H1 (cell line): ENCODE measurements around the gene KLHL8. TPM values are rescaled to one million over a fixed set of nuclear protein-coding genes. Genes with fewer than 3 reads are reported as not detected.

ENCODE experiments used
- GABPA ChIP-seq: IDR thresholded peaks from 2 replicates; pipeline ENCODE4 v1.6.1; 2011; ENCODE audit warnings: mild to moderate bottlenecking, low read length, moderate library complexity, borderline replicate concordance; ENCODE audit not compliant: insufficient read depth
- GTF2F1 ChIP-seq: IDR thresholded peaks from 2 replicates; pipeline ENCODE4 v1.6.1; 2012; ENCODE audit warnings: low read depth, low read length, improper control_type of control experiment, borderline replicate concordance
- HDAC6 ChIP-seq: IDR thresholded peaks from one replicate; pipeline ENCODE4 v1.7.1; 2012; ENCODE audit warnings: low read depth, mild to moderate bottlenecking, inconsistent platforms, low read length, moderate library complexity
- SAP30 ChIP-seq: fragments of 300-600 bp; sonication (generic); IDR thresholded peaks from 2 replicates; pipeline ENCODE4 v1.7.1; 2012; ENCODE audit warnings: low read length, moderate library complexity, mild to moderate bottlenecking, inconsistent platforms; ENCODE audit not compliant: insufficient read depth, insufficient replicate concordance
- SRF ChIP-seq: IDR thresholded peaks from 2 replicates; pipeline ENCODE4 v1.6.1; 2011; ENCODE audit warnings: mild to moderate bottlenecking, low read depth, low read length, moderate library complexity
- polyA plus RNA-seq, 7 experiments: library from polyadenylated mRNA; depleted of rRNA in 3 of 7; stranded (reverse) in 5 of 7; unstranded in 2 of 7; fragments of >200 nt in 5 of 7; fragments of 200-250 nt in 2 of 7; gene quantifications; 1 replicate in 5 of 7; 2 replicates in 1 of 7; 4 replicates in 1 of 7; pipeline versions ENCODE4 v1.2.1 to v1.2.3, GENCODE V29; 2011 to 2013; ENCODE audit warnings: missing spikeins in 2 of 7, mixed read lengths in 2 of 7
- total RNA-seq: library from RNA; stranded (reverse); fragmentation: NEBNext Ultra II Directional; extraction: Animal tissue kit (Norgen Biotek cat#: 25700); gene quantifications from 2 replicates; pipeline ENCODE4 v1.2.1, GENCODE V29; 2021

Gene KLHL8
- total and polyA plus RNA-seq, 2 of the 8 experiments (the other 6 are each of a cell fraction or from before 2014, with no cell fraction given) = 0.94 to 8.1 TPM

GRCh38 chr4:87126056-87126455 lies 94.4 kb downstream of the KLHL8 start (continued):
- TF ChIP-seq HDAC6 = no peak
- no peak for TF ChIP-seq SRF
- TF ChIP-seq GABPA = no peak
- TF ChIP-seq GTF2F1 = no peak
- TF ChIP-seq SAP30 = no peak
